GM19452 (cell line): Measurements from ENCODE around the gene MMD.

ENCODE experiments used
- ATAC-seq: cut with Tn5 transposase; IDR thresholded peaks from one replicate; pipeline ENCODE4 v1.9.1; 2021; ENCODE audit not compliant: unreplicated experiment

The MMD gene

DNA sequence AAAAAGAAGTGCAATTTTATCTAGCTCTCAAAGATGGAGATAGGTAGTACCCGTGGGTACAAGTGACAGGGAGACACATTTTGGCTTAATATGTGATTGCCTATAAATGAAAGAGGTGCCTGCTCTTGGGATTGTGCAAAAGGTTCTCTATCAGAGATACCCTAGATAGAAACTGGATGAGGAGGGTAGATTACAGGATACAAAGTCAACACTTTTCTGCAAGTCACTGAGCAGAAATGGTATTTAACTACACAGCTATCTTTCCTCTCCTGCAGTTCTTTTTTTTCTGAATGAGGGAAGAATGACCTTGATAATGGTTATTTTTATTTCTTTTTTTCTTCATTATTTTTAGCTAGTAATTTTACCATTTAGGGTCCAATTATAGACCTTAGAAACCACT lies 67.6 kb downstream of the MMD start:
- ATAC-seq = no peak

DNA sequence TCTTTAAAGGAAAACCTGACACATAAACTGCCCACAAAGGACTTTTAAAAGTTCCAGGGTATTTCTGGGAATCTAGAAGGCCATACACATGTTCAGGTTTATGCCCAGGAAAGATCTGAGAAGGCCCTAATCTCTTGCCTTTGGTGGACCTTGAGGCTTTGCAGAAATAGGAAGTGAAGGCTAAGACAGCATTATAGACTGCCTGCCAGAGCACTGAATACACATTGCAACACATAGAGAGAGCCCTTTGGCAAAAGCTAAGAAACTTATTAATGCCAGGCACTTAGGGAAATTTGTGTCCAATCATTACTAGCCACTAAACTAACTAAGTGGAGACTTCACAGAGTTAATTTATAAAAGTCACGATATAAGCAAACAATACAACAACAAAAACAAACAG lies 70.4 kb downstream of the MMD start:
- ATAC-seq = no peak

DNA sequence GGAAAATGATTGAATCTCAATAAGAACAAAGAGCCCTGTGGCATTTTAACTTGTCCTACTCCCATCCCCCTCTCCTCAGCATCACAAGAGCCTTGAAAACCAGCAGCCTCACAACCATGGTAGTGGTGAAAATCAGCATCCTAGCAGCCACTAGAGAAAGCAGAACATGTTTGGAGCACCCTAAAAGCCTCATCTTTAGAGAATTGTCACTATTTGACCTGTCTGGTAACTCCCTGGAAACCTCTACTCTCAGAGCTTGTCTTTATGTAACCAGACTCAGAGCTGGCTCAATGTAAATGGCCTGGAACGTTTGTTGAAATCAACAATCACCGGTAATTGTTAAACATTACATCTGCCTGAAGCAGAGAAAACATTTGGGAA lies 70.8 kb downstream of the MMD start:
- no peak for ATAC-seq

DNA sequence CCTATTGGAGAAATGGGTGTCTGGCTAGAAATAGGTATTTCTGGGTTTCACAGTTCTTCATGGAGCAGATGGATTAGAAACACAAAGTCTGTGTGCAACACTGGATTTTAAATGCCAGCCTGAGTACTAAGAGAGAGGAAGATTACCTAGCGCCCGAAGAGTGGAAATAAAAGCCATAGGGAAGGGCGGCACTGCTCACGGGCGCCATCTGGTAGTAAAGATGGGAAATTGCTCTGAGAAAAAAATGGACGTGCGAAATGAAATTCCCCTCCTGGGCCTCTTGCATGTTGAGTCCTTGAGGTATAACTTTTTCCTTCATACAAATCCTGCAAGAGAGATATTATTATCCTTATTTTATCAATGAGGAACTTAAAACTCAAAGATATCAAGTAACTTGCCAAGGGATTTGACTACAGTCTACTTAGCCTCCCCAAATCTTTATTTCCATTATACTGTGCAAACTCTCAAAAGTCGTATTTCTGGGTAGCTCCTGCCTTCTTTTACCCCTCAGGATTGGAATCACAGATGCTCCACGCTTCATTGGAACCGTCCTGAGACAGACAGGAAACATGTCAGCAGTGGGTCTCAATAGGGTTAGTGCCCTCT lies 72.8 kb downstream of the MMD start:
- peak; percentile 65 for ATAC-seq

DNA sequence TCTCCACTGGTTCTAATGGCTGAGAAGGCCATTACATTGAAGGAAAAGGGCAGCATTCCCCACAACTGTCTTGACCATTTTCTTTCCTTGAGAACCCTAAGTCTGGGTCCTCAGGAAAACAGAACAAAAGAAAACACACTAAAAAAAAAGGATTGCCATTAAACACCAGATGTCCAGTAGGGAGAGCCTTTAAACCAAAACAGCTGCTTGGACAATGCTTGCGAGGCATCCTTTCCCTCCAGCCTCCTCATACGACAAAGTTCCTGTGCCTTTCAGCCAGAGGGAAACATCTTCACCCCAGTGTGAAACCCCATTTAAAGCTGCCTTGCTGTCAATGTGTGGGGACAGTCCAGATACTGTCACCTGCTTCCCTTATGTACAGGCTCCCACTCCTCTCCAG lies 74.3 kb downstream of the MMD start:
- ATAC-seq = no peak

GRCh38 chr17:55346658-55347057 lies 75.0 kb downstream of the MMD start:
- ATAC-seq = no peak

- ATAC-seq = no peak
Observed at GRCh38 chr17:55345132-55345531, 76.5 kb downstream of the MMD start.

DNA sequence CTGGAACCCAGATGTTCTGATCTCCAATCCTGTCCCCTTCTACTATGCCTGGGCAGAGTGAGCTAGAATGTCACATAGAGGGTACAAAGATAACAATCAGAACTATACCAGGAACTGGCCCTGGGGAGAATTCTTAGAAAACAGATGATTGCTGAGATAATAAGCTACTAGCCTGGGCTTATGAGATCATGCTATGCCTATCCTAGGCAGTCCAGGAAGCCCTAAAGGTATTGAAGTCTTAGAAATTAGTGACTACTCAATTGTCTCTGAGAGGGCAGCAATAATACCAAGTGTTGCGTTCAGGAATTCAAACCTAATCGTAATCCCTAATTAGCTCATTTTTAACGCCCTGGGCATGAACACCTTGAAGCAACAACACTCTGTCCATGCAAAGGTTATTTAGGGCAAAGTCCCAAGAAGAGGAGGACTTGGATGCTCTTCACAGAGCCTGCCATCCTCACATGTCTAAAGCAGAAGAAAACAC lies 77.1 kb downstream of the MMD start:
- ATAC-seq = no peak

DNA sequence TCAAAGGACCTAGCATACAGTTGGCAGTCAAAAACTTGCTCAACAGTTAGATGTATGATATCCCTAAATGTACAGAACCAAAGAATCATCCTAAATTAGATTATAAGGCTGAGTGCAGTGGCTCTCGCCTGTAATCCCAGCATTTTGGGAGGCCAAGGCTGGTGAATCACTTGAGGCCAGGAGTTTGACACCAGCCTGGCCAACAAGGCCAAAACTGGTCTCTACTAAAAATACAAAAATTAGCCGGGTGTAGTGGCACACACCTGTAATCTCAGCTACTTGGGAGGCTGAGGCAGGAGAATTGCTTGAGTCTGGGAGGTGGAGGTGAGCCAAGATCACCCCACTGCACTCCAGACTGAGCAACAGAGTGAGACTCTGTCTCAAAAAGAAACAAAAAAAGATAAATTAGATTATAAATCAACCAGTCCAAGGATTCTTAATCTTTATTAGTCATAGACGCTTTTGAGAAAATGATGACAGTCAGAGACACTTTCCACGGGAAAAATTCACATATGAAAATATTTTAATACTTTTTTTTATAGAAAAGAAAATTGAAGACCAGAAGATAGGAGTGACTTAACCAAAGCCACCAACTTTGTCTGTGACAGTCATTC lies 77.6 kb downstream of the MMD start:
- ATAC-seq = no peak

DNA sequence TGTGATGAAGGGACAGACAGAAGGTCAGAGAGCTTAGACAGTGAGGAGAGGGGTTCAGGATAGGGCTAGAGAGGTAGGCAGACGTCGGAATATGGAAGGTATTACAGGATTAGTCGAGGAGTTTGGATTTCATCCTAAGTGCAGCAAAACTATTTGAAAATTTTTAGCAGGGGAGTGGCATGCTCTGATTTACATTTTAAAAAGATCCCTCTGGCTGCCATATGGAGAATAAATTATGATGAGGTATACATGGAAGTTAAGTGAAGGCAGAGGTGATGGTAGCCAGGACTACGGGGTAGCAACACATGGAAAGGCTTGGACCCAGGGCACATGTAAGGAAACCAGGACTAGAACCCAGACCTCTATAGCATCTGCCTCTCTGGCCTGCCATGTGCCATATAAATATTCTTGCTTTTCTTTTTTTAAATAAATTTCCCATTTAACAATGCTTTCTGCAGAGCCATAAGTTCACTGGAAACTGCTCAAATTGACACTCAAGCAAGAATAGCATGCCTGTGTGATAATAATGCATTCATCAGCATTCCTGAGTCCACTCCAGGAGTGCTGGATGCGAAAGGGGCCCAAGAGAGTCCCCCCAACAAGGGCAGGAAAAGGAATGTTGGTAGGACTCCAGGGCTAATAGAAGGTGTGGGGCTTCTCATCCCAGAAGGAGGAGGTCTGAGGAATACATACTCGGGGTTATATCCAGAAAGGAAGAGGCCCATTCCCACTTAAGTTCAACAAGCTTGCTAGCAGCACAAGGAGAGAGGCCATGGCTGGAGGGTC lies 78.6 kb downstream of the MMD start:
- ATAC-seq = no peak
